ENCODE measurements around the gene GPR107. TPM values are rescaled to one million over a fixed set of nuclear protein-coding genes. Genes with fewer than 3 reads are reported as not detected.

Gene GPR107
- total RNA-seq, 1 donor from 2014 or later: 23.7 TPM

DNA sequence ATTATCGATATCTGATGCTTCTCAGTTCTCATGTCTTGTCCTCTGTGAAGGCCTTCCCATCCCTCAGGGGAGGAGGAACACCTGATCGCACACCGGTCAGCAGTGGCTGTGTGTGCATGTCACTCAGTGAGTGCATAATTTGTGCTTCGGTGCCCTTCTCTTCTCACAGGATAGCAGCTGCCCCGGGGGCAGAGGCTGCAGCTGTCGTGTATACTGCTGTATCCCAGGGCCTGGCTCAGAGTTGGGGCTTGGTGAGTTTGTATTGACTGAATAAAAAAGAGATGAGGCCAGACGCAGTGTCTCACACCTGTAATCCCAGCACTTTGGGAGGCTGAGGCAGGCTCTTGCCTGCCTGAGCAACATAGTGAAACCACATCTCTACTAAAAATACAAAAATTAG lies 68.8 kb downstream of the GPR107 start:
- no peak for DNase-seq (ENCODE audit: low spot score)
- intact Hi-C loops (cut with DNase I): no loop called here

DNA sequence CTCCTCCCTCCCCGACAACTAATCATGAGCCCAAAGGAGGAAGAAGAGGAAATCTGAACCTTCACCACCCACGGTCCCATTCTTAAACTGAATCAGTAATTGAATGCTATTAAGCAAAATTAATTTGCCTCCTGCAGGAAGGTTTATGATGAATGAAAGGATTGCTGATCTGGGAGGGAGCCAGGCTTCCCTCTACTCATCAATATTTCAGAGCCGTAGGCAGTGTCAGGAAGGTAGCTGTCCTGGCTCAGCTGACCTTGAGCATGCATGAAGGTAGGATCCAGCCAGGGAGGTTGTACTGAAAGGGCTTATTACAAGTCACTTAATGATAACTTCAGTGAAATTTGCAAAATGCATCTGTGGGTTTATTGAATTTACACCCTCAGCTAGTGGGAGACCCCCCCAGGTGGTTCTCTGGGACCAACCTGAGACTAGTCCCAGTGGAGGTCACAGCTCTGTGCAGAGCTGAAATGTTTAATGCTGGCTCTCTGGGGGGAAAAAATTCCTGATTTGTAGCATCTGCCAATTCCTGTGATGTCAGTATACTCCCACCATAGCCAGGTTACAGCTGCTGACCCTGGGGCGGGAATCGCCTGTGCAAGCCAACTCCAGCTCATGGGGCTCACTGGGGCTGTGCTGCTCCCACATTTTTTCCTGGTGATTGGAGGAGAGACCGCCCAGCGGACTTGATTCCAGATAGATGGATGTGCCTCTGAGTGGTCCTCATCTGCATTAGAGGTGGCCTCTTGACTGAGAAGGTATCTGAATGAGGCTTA lies 70.6 kb downstream of the GPR107 start:
- DNase-seq (ENCODE audit: low spot score): no peak
- intact Hi-C loops (cut with DNase I): no loop called here

DNA sequence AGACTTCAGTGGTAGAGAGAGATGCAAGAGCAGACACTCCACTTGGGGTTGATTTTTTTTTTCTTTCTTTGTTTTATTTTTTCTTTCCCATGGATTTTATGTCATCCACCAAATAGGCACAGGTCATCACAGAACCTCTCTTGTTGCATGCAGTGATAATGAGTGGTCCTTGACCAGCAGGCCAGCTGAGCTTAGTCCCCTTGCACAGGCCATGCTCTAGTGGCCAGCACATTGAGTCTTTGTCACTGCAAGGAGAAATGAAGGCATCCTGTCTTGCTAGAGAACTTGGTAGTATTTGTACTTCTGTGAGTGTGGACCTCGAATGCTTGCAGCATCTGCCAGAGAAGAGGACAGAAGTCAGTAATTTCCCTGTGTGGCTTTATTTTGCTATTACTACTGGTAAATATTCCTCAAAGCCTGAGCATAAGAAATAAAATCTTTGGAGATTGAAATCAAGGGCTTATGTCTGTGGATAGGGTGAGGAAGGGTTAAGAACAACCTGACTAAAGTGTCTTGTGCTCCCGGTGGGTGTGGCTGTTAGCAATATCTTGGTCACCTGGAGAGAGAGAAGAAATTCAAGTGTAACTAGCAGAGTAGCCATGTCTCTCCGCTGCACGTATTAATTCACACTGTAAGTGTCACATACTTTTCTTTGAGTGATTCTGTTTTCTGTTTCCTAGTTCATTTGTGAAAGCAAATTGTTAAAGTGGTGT lies 73.2 kb downstream of the GPR107 start:
- no peak for DNase-seq (ENCODE audit: low spot score)
- intact Hi-C loops (cut with DNase I): no loop called here

DNA sequence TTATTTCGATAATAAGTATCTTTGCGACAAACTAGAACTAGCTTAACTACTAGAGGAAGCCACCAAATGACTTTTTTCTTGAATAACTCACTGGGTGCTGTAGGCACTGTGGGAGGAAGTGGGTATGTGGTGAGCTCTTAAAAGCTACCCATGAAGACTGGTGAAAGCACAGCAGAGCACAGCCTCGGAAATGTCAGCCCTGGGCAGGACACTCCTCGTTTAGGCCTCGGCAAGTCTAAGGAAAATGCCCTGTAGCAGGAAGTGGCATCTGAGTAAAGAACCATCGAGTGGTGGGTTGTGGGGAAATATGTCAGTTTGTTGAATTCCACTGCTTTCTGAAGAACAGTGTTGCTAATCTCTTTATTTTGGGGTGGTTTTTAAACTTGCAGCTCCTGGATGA lies 74.5 kb downstream of the GPR107 start:
- DNase-seq (ENCODE audit: low spot score): no peak
- intact Hi-C loops (cut with DNase I): no loop called here

- intact Hi-C loops (cut with DNase I): no loop called here
Measured at GRCh38 chr9:130128733-130129431, 75.2 kb downstream of the GPR107 start.

GRCh38 chr9:130129432-130130061 lies 75.8 kb downstream of the GPR107 start:
- DNase-seq (ENCODE audit: low spot score): no peak
- intact Hi-C loops (cut with DNase I): no loop called here

More at GRCh38 chr9:130128733-130129431, 75.2 kb downstream of the GPR107 start:
- DNase-seq (ENCODE audit: low spot score): peak; percentile 85

DNA sequence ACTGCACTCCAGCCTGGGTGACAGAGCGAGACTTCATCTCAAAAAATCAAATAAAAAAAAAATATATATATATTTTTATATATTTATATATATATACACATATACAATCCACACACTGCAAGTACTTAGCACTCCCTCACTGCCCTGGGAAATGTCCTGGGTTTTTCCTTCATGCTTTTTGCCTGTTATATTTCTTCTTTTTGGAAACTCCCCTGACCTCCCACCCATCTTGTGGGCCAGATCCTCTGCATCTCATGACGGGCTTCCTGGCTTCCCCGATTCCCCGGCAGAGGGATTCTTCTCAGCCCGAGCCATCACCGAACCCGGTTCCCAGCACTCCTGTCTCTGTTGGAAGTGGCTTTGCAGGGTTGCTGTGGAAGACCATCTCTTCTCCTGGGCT lies 79.0 kb downstream of the GPR107 start:
- intact Hi-C loops (cut with DNase I): no loop called here
- DNase-seq (ENCODE audit: low spot score): no peak

- DNase-seq (ENCODE audit: low spot score): peak; percentile 82
- intact Hi-C loops (cut with DNase I): loop anchor here (5.0 kb wide), 1 partner anchor 35 kb away; the partner anchor contains the start of gene NCS1
Measured at GRCh38 chr9:130137081-130137640, 83.5 kb downstream of the GPR107 start.

- no peak for DNase-seq (ENCODE audit: low spot score)
- intact Hi-C loops (cut with DNase I): loop anchor here (5.0 kb wide), 1 partner anchor 35 kb away; the partner anchor contains the start of gene NCS1
Measured at GRCh38 chr9:130137641-130138081, 84.0 kb downstream of the GPR107 start.

DNA sequence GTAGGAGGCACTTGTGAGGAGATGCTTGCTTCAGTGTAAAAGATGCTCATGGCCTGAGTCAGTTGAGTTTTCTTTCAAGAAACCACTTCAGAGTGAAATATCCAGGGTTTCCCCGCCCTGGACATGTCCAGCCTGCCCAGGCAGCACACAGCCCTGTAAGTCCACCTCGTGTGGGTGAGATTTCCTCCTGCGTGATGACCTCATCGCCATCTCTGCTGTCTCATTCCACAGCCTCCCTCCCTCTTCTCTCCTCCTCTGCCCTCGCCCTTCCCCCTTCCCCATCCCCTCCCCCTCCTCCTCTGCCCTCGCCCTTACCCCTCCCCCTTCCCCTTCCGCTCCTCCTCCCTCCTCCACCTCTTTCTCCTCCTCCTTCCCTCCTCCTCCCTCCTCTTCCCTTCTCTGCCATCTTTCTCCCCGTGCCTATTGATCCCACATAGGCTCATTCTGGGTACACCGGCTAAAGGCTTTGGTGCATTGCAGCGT lies 84.5 kb downstream of the GPR107 start:
- intact Hi-C loops (cut with DNase I): loop anchor here (5.0 kb wide), 1 partner anchor 34 kb away; the partner anchor contains the start of gene NCS1

DNA sequence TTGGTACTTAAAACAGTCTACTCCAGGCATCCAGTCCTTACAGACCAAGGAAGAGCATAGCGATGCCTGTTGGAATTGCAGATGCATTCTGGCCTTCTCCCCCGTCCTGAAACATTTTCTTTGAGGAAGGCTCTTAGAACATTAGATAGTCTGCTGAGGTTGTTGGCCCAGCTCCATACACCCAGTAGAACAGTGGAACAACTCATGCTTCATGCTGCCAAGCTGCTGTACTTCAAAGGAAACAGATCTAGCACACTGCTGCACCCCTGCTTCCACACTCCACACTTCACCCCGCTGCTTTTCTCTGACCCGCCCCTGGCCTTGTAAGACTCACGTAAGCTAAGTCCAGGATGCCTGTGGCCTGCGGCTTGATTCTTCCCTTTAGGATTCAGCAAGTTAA lies 85.1 kb downstream of the GPR107 start:
- intact Hi-C loops (cut with DNase I): loop anchor here (5.0 kb wide), 1 partner anchor 34 kb away; the partner anchor contains the start of gene NCS1
- DNase-seq (ENCODE audit: low spot score): no peak

More for the DNA sequence above, 84.5 kb downstream of the GPR107 start:
- DNase-seq (ENCODE audit: low spot score): peak; percentile 87

GRCh38 chr9:130139251-130139650 lies 85.5 kb downstream of the GPR107 start:
- intact Hi-C loops (cut with DNase I): loop anchor here (5.0 kb wide), 1 partner anchor 33 kb away; the partner anchor contains the start of gene NCS1
- no peak for DNase-seq (ENCODE audit: low spot score)

- intact Hi-C loops (cut with DNase I): no loop called here
- DNase-seq (ENCODE audit: low spot score): no peak
Measured at GRCh38 chr9:130140706-130141105, 87.0 kb downstream of the GPR107 start.

GRCh38 chr9:130142056-130142455 lies 88.3 kb downstream of the GPR107 start:
- no peak for DNase-seq (ENCODE audit: low spot score)
- intact Hi-C loops (cut with DNase I): no loop called here

- no peak for DNase-seq (ENCODE audit: low spot score)
- intact Hi-C loops (cut with DNase I): no loop called here
Measured at GRCh38 chr9:130142641-130143040, 88.9 kb downstream of the GPR107 start.

- intact Hi-C loops (cut with DNase I): no loop called here
- DNase-seq (ENCODE audit: low spot score): no peak
Measured at GRCh38 chr9:130143279-130143893, 89.7 kb downstream of the GPR107 start.

GRCh38 chr9:130143958-130144366 lies 90.3 kb downstream of the GPR107 start:
- intact Hi-C loops (cut with DNase I): no loop called here
- DNase-seq (ENCODE audit: low spot score): no peak

GRCh38 chr9:130144703-130145102 lies 91.0 kb downstream of the GPR107 start:
- intact Hi-C loops (cut with DNase I): no loop called here
- no peak for DNase-seq (ENCODE audit: low spot score)

DNA sequence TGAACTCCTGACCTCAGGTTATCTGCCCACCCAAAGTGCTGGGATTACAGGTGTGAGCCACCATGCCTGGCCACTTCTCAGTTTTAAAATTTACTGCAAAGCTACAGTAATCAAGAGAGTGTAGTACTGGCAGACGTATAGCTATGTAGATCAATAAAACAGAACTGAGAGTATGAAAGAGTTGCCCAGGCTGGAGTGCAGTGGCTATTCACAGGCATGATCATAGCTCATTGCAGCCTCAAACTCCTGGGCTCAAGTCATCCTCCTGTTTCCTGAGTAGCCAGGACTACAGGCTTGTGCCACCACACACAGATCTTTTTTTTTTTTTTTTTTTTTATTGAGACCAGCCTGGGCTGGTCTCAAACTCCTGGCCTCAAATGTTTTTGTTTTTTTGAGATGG lies 92.0 kb downstream of the GPR107 start:
- intact Hi-C loops (cut with DNase I): no loop called here
- DNase-seq (ENCODE audit: low spot score): no peak

Measured in cardiac septum (tissue), 1 donor.